HFF-Myc (cell line): Measurements from ENCODE around the gene MOV10.
A peak's percentile ranks its signal among the peaks of the same experiment; 100 is the strongest.

ENCODE experiments used
- DNase-seq: peaks from one replicate; pipeline ENCODE4 v3.0.0-alpha.2; 2011; ENCODE audit warnings: low read depth; ENCODE audit errors: extremely low read depth
- H3K4me3 ChIP-seq: replicated peaks from 2 replicates; pipeline ENCODE4 v1.5.1; 2011; ENCODE audit warnings: low read depth, mild to moderate bottlenecking, control low read depth, low read length
- TF ChIP-seq, protein P1 (sequence below): IDR thresholded peaks from 2 replicates; pipeline ENCODE4 v1.5.1; 2012; ENCODE audit warnings: mild to moderate bottlenecking, low read depth, low read length, control low read depth; ENCODE audit errors: missing control alignments

MOV10 gene

DNA sequence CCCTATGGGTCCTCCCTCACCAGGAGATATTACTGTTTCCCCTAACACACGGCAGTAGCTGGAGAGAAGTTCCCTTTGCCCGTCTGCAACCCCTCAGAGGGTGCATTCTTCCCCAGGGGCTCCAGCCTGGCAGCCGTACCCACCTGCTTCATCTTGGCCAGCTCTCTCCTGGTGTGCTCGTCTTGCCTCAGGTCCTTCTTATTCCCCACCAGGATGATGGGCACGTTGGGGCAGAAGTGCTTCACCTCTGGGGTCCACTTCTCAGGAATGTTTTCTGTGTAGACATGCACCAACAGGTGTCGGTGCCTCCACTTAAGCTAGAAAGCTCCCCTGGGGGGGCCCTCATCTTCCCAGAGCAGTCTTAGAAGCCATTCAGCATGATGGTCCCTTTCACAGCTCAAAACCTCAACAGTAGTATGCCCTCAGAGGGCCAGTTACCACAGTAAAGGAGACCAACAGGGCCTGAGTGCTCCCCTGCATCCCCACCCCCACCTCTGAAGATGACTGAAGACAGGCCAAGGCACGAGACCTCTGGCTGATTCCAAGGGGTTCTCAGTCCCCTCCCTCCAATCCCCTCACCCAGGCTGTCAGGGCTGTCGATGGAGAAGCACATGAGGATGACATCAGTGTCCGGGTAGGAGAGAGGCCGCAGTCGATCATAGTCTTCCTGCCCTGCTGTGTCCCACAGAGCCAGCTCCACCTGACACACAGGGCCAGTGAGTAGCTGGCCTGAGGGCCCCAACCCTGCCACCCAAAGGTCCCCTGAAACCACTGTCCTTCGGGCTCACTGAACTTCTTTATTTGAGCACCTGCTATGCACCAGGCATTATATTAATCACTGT lies 28.2 kb downstream of the MOV10 start:
- no peak for DNase-seq
- H3K4me3 ChIP-seq = no peak overlapping the region
- TF ChIP-seq, protein P1, sequence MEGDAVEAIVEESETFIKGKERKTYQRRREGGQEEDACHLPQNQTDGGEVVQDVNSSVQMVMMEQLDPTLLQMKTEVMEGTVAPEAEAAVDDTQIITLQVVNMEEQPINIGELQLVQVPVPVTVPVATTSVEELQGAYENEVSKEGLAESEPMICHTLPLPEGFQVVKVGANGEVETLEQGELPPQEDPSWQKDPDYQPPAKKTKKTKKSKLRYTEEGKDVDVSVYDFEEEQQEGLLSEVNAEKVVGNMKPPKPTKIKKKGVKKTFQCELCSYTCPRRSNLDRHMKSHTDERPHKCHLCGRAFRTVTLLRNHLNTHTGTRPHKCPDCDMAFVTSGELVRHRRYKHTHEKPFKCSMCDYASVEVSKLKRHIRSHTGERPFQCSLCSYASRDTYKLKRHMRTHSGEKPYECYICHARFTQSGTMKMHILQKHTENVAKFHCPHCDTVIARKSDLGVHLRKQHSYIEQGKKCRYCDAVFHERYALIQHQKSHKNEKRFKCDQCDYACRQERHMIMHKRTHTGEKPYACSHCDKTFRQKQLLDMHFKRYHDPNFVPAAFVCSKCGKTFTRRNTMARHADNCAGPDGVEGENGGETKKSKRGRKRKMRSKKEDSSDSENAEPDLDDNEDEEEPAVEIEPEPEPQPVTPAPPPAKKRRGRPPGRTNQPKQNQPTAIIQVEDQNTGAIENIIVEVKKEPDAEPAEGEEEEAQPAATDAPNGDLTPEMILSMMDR = no peak

DNA sequence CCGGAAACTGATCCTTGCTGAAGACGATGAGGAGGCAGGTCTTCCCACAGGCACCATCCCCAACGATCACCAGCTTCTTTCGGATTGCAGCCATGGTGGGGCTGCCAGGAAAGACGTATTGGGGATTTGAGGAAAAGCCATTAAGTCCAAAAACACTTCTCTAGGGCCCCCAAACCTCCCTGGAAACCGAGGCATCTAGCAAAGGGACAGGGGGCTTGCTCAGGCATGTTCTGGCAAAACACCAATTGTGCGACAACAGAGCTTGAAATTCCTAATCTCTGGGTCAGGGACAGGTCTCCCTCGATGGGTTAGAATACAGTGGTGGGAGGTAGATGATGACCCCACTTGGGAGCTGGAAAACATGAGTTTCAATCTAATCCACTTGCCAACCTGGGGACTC lies 29.2 kb downstream of the MOV10 start:
- TF ChIP-seq, protein P1 = no peak
- DNase-seq = no peak
- no peak overlapping the region for H3K4me3 ChIP-seq

GRCh38 chr1:112704391-112704933 lies 30.0 kb downstream of the MOV10 start:
- DNase-seq = no peak
- peak overlapping the region; percentile 89 for H3K4me3 ChIP-seq
- TF ChIP-seq, protein P1 = no peak

- DNase-seq = peak; percentile 94
- TF ChIP-seq, protein P1 = no peak
- peak overlapping the region; percentile 89 for H3K4me3 ChIP-seq
Measured at GRCh38 chr1:112704934-112705627, 30.6 kb downstream of the MOV10 start.

- H3K4me3 ChIP-seq = peak within 1 kb of the TSS; percentile 89
- TF ChIP-seq, protein P1 = no peak
- no peak for DNase-seq
Measured at GRCh38 chr1:112706505-112707220, 32.2 kb downstream of the MOV10 start, which contains the start of gene RHOC. TSS of gene RHOC (minus strand) at chr1:112707127. CDS start at chr1:112703799, 3,328 bp downstream.

DNA sequence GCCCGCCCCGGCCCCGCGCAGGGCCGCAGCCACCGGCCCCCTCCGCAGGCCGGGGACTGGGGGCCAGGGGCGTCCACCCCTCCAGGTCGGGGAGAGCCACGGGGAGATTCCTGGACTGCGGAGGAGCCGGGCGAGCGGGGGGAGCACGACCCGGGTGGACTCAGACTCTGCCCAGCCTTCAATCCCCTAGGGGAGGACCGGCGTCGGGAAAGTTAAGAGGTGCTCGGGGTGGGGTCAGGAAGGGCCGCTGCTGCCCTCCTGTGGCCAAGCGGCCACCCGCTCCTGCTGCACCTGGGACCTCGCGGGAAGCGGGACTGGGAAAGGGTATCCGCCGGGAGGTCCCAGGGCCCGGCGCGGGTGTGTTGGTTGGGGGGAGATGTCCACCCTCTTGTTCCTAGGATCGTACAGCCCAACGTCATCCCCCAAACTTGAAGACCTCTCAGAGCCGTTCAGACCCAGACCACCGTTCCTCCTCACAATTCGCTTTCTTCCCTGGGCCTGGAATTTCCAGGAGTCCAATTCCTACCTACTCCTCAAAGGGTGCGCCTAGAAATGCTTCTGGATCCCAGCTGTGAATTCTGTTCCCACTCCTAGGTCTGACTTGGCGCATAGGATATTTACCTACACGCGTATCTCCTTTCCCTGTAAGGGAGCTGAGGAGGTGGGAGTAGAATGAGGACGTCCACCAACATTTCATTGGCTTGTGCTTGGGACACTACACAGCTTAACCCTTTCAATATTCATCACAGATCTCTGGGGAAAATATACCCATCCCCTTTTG lies 33.0 kb downstream of the MOV10 start:
- peak overlapping the region; percentile 89 for H3K4me3 ChIP-seq
- DNase-seq = peak; percentile 56
- TF ChIP-seq, protein P1 = peak; percentile 89
